GM10266 (cell line): ENCODE measurements around the gene GIMAP7.
"Not testable (repeated sequence)": the region's sequence is repeated elsewhere in the genome, so short reads cannot be mapped to it uniquely, and the experiment has no call there.

Experiments
- DNase-seq: peaks from one replicate; pipeline ENCODE4 v3.0.0; 2012; ENCODE audit errors: extremely low spot score
- TF ChIP-seq, protein P1 (sequence below): IDR thresholded peaks from 2 replicates; pipeline ENCODE4 v1.5.1; 2012; ENCODE audit warnings: mild to moderate bottlenecking, low read depth; ENCODE audit not compliant: control insufficient read depth, insufficient read depth; ENCODE audit errors: missing control alignments

The GIMAP7 gene

DNA sequence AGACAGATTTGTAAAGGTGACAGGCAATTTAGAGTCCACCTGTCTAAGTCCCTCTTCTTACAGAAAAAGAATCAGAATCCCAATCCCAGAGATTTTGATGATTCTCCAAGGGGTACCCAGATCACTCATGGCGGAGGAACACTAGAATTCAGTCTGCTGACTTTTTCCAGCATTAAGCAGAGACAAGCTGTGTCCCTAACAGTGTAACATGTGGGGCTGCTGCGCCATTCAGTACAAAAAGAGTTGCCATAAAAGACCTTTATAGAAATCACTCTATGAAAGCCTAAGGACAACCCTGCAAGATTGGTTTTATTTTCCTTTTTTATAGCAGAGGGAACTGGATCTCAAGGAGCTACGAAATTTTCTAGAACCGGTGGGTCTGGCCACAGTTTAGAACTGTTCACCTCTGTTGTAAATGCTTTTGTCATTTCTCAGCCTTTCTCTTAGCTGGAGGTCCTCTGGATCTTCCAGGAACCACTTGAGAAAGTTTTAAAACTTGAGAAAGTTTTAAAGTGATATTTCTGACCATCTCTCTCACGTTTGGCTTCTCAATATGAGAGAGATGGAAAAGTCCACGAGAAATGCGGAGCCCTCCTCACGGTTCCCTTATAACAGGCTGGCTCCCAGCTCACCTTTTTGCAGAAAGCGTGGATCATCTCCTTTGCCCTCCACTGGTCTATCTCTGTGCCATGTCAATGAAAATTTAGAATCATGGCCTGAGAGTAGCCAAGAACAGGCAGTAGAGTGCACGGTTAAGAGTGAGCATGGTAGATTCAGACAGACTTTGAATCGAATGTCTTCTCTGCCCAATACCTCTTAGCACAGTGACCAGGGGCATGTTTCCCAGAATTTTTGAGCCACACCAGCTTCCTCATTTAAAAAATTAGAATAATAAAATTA, 826 bp downstream of the GIMAP7 start:
- TF ChIP-seq, protein P1, sequence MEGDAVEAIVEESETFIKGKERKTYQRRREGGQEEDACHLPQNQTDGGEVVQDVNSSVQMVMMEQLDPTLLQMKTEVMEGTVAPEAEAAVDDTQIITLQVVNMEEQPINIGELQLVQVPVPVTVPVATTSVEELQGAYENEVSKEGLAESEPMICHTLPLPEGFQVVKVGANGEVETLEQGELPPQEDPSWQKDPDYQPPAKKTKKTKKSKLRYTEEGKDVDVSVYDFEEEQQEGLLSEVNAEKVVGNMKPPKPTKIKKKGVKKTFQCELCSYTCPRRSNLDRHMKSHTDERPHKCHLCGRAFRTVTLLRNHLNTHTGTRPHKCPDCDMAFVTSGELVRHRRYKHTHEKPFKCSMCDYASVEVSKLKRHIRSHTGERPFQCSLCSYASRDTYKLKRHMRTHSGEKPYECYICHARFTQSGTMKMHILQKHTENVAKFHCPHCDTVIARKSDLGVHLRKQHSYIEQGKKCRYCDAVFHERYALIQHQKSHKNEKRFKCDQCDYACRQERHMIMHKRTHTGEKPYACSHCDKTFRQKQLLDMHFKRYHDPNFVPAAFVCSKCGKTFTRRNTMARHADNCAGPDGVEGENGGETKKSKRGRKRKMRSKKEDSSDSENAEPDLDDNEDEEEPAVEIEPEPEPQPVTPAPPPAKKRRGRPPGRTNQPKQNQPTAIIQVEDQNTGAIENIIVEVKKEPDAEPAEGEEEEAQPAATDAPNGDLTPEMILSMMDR, result no peak
- DNase-seq, result no peak

DNA sequence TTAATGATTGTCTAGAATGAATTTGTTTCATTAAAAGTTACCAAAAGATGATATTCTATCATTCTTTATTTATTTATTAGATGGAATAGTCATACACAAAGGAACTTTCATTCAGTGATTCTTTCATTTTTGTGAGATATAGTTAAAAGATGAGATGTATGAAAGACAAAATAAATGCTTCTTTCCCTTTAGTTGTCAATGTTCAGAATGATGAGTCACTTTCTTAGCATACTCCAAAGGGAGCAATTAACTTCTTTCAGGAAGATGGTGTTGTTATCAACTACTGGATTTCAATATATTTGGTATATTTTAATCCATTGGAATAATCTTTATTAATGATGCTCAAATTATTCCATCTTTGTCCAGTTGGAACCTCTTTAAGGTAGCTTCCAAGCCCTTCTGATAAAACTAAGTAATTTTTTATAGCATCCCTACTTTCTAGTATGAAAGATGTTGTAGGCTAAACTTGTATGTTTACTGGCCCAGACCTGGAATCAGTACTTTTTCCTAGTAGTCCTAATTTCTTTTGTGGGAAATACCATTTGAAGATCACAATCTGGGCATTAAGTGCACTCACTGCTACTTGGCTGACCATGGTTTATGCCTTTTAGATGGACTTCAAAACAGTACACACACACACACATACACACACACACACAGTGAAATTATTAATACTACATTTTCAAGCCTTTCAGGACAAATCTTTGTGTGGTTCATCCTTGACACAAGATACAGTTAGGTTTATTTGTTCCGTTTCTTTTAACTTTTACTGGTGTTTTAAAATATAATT, 2.5 kb downstream of the GIMAP7 start:
- TF ChIP-seq, protein P1, result no peak

DNA sequence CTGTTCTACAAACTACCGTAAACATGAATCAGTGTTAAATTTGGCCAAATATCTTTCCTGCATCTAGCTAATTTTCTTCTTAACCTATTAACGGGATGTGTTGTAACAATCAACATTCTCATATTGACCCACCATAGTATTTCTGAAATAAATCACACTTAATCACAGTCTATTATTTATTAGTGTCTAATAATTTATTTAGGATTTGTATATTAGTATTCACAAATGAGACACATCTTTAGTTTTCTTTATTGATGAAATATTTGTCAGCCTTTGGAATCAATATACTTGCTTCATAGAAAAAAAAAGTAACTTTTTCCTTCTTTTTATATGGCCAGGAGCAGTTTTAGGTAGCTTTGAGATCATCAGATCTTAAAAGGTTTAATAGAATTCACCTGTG, 4.6 kb downstream of the GIMAP7 start:
- TF ChIP-seq, protein P1, result no peak

More for the DNA sequence above, 2.5 kb downstream of the GIMAP7 start:
- no peak for DNase-seq

DNA sequence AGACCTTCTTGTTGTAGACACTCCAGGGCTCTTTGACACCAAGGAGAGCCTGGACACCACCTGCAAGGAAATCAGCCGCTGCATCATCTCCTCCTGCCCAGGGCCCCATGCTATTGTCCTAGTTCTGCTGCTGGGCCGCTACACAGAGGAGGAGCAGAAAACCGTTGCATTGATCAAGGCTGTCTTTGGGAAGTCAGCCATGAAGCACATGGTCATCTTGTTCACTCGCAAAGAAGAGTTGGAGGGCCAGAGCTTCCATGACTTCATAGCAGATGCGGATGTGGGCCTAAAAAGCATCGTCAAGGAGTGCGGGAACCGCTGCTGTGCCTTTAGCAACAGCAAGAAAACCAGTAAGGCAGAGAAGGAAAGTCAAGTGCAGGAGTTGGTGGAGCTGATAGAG, 5.5 kb downstream of the GIMAP7 start:
- no peak for DNase-seq
- TF ChIP-seq, protein P1, result no peak

More for the DNA sequence above, 4.6 kb downstream of the GIMAP7 start:
- no peak for DNase-seq

DNA sequence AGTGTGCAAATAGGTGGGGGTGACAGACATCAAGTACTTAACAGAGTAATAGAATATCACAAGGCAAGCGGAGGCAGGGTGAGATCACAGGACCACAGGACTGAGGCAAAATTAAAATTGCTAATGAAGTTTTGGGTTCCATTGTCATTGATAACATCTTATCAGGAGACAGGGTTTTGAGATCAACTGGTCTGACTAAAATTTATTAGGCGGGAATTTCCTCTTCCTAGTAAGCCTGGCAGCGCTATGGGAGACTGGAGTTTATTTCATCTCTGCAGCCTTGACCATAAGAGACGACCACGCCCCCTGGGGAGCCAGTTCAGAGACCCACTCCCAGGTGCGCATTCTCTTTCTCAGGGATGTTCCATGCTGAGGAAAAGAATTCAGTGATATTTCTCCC, 8.3 kb downstream of the GIMAP7 start:
- not testable (repeated sequence) for DNase-seq

DNA sequence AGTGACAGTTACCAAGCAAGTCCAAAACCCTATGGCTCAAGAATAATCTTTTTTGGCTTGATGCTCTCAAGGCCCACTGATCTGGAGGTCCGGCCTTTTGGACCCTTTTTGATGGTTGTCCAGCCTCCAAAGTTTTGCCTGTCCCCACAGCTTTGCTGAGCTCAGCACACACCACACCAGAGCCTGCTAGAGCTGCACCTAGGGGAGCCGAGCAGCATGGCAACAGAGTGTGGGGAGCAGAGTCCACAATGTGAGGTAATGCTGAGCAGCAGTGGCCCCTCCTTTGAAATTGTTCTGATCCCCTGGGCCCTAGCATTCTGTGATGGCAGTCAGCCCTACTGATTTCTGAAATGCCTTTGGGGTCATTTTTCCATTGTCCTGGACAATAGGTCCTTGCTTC, 9.3 kb downstream of the GIMAP7 start:
- TF ChIP-seq, protein P1, result no peak
- DNase-seq, result no peak

DNA sequence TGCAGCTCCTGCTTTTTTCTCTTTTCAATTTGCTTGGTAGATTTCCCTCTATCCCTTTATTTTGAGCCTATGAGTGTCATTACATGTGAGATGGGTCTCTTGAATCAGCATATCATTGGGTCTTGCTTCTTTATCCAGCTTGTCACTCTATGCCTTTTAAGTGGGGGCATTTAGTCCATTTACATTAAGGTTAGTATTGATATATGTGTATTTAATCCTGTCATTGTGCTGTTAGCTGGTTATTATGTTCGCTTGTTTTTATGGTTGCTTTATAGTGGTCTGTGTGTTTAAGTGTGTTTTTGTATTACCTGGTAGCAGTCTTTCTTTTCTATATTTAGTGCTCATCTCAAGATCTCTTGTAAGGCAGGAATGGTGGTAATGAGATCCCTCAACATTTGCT, 17.0 kb downstream of the GIMAP7 start:
- DNase-seq, result no peak
- TF ChIP-seq, protein P1, result no peak
